ENCODE results near the gene JPH2. TPM values are rescaled to one million over a fixed set of nuclear protein-coding genes. Genes with fewer than 3 reads are reported as not detected.
"Not testable (repeated sequence)": the region's sequence is repeated elsewhere in the genome, so short reads cannot be mapped to it uniquely, and the experiment has no call there.

The JPH2 gene
- total RNA-seq, 1 donor from 2014 or later = 0.12 TPM

DNA sequence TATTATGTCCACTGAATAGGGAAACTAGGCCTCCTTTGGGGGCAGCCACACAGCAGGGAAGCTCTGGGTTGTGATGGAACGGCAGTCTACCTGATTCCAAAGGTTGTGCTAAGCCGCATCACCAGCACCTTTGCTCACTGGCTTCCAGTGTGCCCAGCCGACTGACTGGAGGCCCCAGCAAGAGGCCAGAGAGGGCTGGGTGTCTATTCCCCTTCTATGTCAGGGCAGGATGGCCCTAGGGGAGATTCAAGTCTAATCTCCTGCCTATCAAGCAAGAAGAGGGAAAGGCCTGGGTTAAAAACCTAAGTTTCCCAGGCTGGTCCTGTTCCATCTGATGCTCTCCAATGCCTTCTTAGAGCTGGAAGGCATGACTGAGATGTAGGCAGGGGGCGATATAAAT is 53.6 kb downstream of the JPH2 start:
- TF ChIP-seq, protein P1, sequence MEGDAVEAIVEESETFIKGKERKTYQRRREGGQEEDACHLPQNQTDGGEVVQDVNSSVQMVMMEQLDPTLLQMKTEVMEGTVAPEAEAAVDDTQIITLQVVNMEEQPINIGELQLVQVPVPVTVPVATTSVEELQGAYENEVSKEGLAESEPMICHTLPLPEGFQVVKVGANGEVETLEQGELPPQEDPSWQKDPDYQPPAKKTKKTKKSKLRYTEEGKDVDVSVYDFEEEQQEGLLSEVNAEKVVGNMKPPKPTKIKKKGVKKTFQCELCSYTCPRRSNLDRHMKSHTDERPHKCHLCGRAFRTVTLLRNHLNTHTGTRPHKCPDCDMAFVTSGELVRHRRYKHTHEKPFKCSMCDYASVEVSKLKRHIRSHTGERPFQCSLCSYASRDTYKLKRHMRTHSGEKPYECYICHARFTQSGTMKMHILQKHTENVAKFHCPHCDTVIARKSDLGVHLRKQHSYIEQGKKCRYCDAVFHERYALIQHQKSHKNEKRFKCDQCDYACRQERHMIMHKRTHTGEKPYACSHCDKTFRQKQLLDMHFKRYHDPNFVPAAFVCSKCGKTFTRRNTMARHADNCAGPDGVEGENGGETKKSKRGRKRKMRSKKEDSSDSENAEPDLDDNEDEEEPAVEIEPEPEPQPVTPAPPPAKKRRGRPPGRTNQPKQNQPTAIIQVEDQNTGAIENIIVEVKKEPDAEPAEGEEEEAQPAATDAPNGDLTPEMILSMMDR (IDR thresholded peaks at IDR 0.05; ENCODE audit: unreplicated experiment) = no peak
- no peak overlapping the region for H3K4me3 Mint-ChIP-seq (ENCODE audit: low read depth)
- DNase-seq (ENCODE audit: low spot score, unreplicated experiment) = no peak
- no peaks in the 10 kb centered on the region for H3K36me3 Mint-ChIP-seq (ENCODE audit: insufficient read depth)
- no peaks in the 10 kb centered on the region for H3K4me1 Mint-ChIP-seq (ENCODE audit: low read depth)
- H3K27ac Mint-ChIP-seq = no peak overlapping the region
- H3K9me3 Mint-ChIP-seq (ENCODE audit: low read depth) = no peaks in the 10 kb centered on the region
- peaks cover 3% of the 10 kb centered on the region for H3K27me3 Mint-ChIP-seq

DNA sequence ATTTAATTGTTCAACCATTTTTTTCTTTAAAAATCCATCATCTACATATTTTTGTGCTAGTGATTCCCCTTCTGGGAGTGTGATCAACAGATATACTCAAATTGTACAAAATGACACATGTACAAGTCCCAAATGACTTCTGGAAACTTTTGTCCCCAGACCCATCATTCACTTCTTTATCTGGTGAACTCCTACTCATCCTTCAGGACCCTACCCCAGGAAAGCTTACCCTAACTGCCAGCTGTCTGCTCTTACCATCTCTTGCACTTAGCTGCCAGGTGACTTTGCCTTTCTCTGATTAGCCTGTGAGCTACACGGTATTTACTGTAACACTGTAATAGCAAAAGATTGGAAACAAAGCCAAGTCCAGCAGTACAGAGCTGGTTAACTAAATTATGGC is 55.3 kb downstream of the JPH2 start:
- H3K4me3 Mint-ChIP-seq (ENCODE audit: low read depth) = no peak overlapping the region

DNA sequence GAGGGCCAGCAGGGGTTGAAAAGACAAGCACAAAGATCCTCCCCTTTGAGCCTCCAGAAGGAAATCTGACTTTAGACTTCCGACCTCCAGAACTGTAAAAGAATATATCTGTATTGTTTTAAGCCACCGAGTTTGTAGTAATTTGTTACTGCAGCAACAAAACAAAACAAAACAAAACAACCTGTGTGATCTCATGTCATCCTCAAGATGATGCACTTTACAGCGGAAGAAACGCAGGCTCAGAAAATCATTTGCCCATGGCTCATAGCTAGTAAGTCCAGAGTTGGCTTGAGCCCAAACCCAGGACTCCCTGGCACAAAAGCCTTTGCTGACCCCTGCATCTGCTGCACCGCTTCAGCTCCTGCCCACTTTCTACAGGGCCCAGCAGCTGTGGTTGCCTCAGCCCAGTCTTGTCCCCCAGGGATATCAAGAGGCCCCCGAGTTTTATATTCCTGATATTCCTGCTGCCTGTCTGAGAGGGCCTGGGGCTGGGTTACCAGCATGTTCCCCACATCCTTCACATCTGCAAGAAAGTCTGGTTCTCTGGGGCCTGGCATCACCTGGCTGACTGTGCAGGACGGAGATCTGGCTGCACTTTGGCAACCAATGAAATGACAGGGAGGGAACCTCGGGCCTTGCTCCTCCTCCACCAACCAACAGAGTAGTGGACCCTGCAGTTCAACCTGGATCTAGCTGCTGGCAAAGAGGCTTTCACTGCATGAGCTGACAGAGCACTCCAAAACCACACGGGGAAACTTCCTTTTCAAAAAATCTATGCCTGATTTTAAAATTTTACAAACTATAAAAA is 56.9 kb downstream of the JPH2 start:
- TF ChIP-seq, protein P1 (IDR thresholded peaks at IDR 0.05; ENCODE audit: unreplicated experiment) = no peak
- Mint-ChIP-seq H3K27ac (no peak overlapping the region), H3K4me3 (ENCODE audit: low read depth) (no peak overlapping the region), H3K27me3 (peaks cover 3% of the 10 kb centered on the region), H3K36me3 (ENCODE audit: insufficient read depth) (no peaks in the 10 kb centered on the region), H3K4me1 (ENCODE audit: low read depth) (no peaks in the 10 kb centered on the region), H3K9me3 (ENCODE audit: low read depth) (no peaks in the 10 kb centered on the region)
- no peak for DNase-seq (ENCODE audit: low spot score, unreplicated experiment)

More for the DNA sequence above, 55.3 kb downstream of the JPH2 start:
- Mint-ChIP-seq H3K27me3 (peaks cover 3% of the 10 kb centered on the region), H3K27ac (no peak overlapping the region), H3K9me3 (ENCODE audit: low read depth) (no peaks in the 10 kb centered on the region), H3K36me3 (ENCODE audit: insufficient read depth) (no peaks in the 10 kb centered on the region), H3K4me1 (ENCODE audit: low read depth) (no peaks in the 10 kb centered on the region)
- TF ChIP-seq, protein P1 (IDR thresholded peaks at IDR 0.05; ENCODE audit: unreplicated experiment) = no peak
- DNase-seq (ENCODE audit: low spot score, unreplicated experiment) = no peak

DNA sequence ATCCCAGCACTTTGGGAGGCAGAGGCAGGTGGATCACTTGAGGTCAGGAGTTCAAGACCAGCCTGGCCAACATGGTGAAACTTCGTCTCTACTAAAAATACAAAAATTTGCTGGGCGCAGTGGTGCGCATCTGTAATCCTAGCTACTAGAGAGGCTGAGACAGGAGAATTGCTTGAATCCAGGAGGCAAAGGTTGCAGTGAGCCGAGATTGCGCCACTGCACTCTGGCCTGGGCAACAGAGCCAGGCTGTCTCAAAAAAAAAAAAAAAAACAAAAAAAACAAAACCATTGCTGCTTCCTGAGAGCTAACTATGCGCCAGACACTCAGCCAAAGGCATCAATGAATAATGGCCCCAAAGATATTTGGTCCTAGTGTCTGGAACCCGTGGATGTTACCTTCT is 57.7 kb downstream of the JPH2 start:
- not testable (repeated sequence) for H3K36me3 Mint-ChIP-seq (ENCODE audit: insufficient read depth); H3K27me3 Mint-ChIP-seq; H3K4me3 Mint-ChIP-seq (ENCODE audit: low read depth); H3K27ac Mint-ChIP-seq; H3K9me3 Mint-ChIP-seq (ENCODE audit: low read depth); DNase-seq (ENCODE audit: low spot score, unreplicated experiment); H3K4me1 Mint-ChIP-seq (ENCODE audit: low read depth)

DNA sequence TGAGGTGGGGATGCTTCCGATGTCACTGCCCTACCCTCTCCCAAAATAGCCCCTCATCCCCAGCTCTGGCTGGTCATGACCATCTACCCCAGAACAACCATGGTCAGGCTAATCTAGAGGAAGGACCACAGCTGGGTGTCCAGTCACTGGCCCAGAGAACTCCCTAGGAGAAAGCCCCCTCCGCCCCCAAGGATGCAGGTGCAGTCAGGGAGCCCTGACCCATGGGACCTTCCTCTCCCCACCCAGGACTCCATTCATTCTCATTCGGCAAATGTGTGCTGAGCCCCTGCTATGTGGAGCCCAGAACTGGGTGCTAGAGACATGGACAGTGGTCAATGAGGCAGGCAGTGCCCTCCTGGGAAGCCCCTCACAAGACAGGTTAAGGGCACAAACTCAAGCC is 60.5 kb downstream of the JPH2 start:
- Mint-ChIP-seq H3K27me3 (peaks cover 9% of the 10 kb centered on the region), H3K27ac (no peak overlapping the region)

More for the DNA sequence above, 60.5 kb downstream of the JPH2 start:
- Mint-ChIP-seq H3K4me1 (ENCODE audit: low read depth) (no peaks in the 10 kb centered on the region), H3K36me3 (ENCODE audit: insufficient read depth) (no peaks in the 10 kb centered on the region), H3K9me3 (ENCODE audit: low read depth) (no peaks in the 10 kb centered on the region), H3K4me3 (ENCODE audit: low read depth) (no peak overlapping the region)
- TF ChIP-seq, protein P1 (IDR thresholded peaks at IDR 0.05; ENCODE audit: unreplicated experiment) = no peak
- no peak for DNase-seq (ENCODE audit: low spot score, unreplicated experiment)

Measured in progenitor cell of endocrine pancreas (in vitro differentiated cells).